Astrocyte (in vitro differentiated cells and primary cell): ENCODE data around the gene CERKL. TPM values are rescaled to one million over a fixed set of nuclear protein-coding genes. Genes with fewer than 3 reads are reported as not detected.

Experiments
- DNase-seq: peaks from one replicate; pipeline ENCODE4 v3.0.0-alpha.2; 2010; ENCODE audit warnings: low read depth
- FAIRE-seq: peaks from 2 replicates; lab custom pipeline; 2011; peaks lifted over from hg19 to GRCh38; lab: Jason Lieb, UNC
- H2AFZ ChIP-seq: 2 replicates; pipeline ENCODE4 v1.6.0; 2012; ENCODE audit warnings: low read depth, low read length, inconsistent platforms
- H3K27ac ChIP-seq: 2 replicates; pipeline ENCODE4 v1.5.1; 2011; ENCODE audit warnings: low read depth, low read length, inconsistent platforms
- H3K27me3 ChIP-seq: 2 replicates; pipeline ENCODE4 v1.6.0; 2011; ENCODE audit warnings: low read length, inconsistent platforms; ENCODE audit not compliant: insufficient read depth
- H3K36me3 ChIP-seq: 2 replicates; pipeline ENCODE4 v1.5.1; 2011; ENCODE audit warnings: low read length, inconsistent platforms; ENCODE audit not compliant: insufficient read depth
- H3K4me1 ChIP-seq: 2 replicates; pipeline ENCODE4 v1.5.1; 2011; ENCODE audit warnings: low read length, inconsistent platforms; ENCODE audit not compliant: insufficient read depth
- H3K4me2 ChIP-seq: 2 replicates; pipeline ENCODE4 v1.6.0; 2012; ENCODE audit warnings: low read length, inconsistent platforms
- H3K4me3 ChIP-seq: 2 replicates; pipeline ENCODE4 v1.5.1; 2011; ENCODE audit warnings: low read depth, mild to moderate bottlenecking, low read length, inconsistent platforms; ENCODE audit not compliant: insufficient read depth
- H3K79me2 ChIP-seq: 2 replicates; pipeline ENCODE4 v1.6.0; 2012; ENCODE audit warnings: mild to moderate bottlenecking, low read length, inconsistent platforms; ENCODE audit not compliant: insufficient read depth
- H3K9ac ChIP-seq: 2 replicates; pipeline ENCODE4 v1.6.0; 2012; ENCODE audit warnings: mild to moderate bottlenecking, low read length, inconsistent platforms
- H3K9me3 ChIP-seq: 2 replicates; pipeline ENCODE4 v1.5.1; 2012; ENCODE audit warnings: low read depth, mild to moderate bottlenecking, low read length, inconsistent platforms; ENCODE audit not compliant: insufficient read depth
- H4K20me1 ChIP-seq: 2 replicates; pipeline ENCODE4 v1.6.0; 2012; ENCODE audit warnings: low read length, inconsistent platforms; ENCODE audit not compliant: insufficient read depth
- H3K27ac Mint-ChIP-seq: one replicate; pipeline ENCODE4 v1.8.0; 2021; ENCODE audit warnings: mild to moderate bottlenecking, mixed read lengths; ENCODE audit not compliant: unreplicated experiment
- H3K27me3 Mint-ChIP-seq: one replicate; pipeline ENCODE4 v1.8.0; 2021; ENCODE audit warnings: low read depth, mixed read lengths; ENCODE audit not compliant: unreplicated experiment
- H3K36me3 Mint-ChIP-seq: one replicate; pipeline ENCODE4 v1.8.0; 2021; ENCODE audit warnings: low read depth, mixed read lengths; ENCODE audit not compliant: unreplicated experiment
- H3K4me1 Mint-ChIP-seq: one replicate; pipeline ENCODE4 v1.8.0; 2021; ENCODE audit warnings: low read depth, mixed read lengths; ENCODE audit not compliant: unreplicated experiment
- H3K4me3 Mint-ChIP-seq: one replicate; pipeline ENCODE4 v1.8.0; 2021; ENCODE audit warnings: mild to moderate bottlenecking, moderate library complexity, mixed read lengths; ENCODE audit not compliant: unreplicated experiment
- H3K9me3 Mint-ChIP-seq: one replicate; pipeline ENCODE4 v1.8.0; 2021; ENCODE audit warnings: mild to moderate bottlenecking, mixed read lengths; ENCODE audit not compliant: unreplicated experiment
- EZH2 ChIP-seq: IDR thresholded peaks from 2 replicates; pipeline ENCODE4 v1.6.1; 2012; ENCODE audit warnings: mild to moderate bottlenecking, low read length, inconsistent platforms; ENCODE audit not compliant: insufficient read depth
- total RNA-seq: library from RNA; stranded (reverse); gene quantifications from 2 replicates; pipeline ENCODE4 v1.2.1, GENCODE V29; 2021
- TF ChIP-seq, protein P1 (sequence below): IDR thresholded peaks from 2 replicates; pipeline ENCODE4 v1.5.1; 2011; ENCODE audit warnings: low read depth, mild to moderate bottlenecking, inconsistent platforms, low read length, moderate library complexity; ENCODE audit not compliant: insufficient read depth

CERKL gene
- total RNA-seq, 1 donor from 2014 or later = 0.16 TPM

DNA sequence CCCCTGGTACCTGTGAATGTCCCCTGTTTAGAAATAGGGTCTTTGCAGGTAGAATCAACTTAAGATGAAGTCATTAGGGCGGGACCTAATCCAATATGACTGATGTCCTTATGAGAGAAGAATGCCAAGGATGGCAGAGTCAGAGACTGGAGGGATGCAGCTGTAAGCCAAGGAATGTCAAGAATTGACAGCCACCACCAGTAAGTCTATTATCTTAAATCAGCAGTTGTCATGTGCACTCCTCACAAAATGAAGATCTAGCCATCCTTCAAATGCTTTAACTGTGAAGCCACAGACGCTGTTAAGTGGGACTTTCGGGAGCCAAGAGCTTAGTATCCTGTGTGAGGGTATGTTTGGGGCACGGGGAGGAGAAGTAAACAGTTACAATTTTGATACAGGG is 116.5 kb downstream of the CERKL start:
- Mint-ChIP-seq H3K4me3 (no peak overlapping the region), H3K27ac (peak overlapping the region; percentile 13), H3K9me3 (no peaks in the 10 kb centered on the region), H3K36me3 (peaks cover 4% of the 10 kb centered on the region), H3K27me3 (no peaks in the 10 kb centered on the region), H3K4me1 (peaks cover 7% of the 10 kb centered on the region)
- Histone ChIP-seq H3K9me3 (no peaks in the 10 kb centered on the region), H3K27ac (no peak overlapping the region), H4K20me1 (no peaks in the 10 kb centered on the region), H3K9ac (no peak overlapping the region), H2AFZ (no peak overlapping the region), H3K4me2 (no peak overlapping the region), H3K27me3 (no peaks in the 10 kb centered on the region), H3K4me1 (no peaks in the 10 kb centered on the region), H3K79me2 (no peaks in the 10 kb centered on the region), H3K4me3 (no peak overlapping the region), H3K36me3 (peaks cover 10% of the 10 kb centered on the region)
- FAIRE-seq (no peak), DNase-seq (no peak)
- TF ChIP-seq, protein P1, sequence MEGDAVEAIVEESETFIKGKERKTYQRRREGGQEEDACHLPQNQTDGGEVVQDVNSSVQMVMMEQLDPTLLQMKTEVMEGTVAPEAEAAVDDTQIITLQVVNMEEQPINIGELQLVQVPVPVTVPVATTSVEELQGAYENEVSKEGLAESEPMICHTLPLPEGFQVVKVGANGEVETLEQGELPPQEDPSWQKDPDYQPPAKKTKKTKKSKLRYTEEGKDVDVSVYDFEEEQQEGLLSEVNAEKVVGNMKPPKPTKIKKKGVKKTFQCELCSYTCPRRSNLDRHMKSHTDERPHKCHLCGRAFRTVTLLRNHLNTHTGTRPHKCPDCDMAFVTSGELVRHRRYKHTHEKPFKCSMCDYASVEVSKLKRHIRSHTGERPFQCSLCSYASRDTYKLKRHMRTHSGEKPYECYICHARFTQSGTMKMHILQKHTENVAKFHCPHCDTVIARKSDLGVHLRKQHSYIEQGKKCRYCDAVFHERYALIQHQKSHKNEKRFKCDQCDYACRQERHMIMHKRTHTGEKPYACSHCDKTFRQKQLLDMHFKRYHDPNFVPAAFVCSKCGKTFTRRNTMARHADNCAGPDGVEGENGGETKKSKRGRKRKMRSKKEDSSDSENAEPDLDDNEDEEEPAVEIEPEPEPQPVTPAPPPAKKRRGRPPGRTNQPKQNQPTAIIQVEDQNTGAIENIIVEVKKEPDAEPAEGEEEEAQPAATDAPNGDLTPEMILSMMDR = no peak
- no peak for TF ChIP-seq EZH2

DNA sequence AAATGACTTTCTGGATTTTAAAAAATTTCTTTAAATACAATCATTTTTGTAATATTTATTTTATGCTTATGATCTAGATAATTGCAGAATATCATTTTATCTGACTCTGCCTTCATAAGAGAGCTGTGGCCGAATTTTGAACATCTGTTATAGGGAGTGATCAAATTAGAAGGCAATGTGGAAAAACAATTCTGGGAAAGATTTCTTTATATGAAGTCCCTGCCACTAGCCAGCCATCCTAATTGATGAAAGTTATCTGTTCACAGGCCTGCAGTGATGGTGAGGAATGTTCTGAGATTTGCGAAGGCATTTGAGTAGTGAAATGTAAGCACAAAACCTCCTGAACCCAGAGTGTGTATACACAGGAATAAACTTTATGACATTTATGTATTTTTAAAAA is 120.2 kb downstream of the CERKL start:
- H3K9me3 ChIP-seq = no peaks in the 10 kb centered on the region
- H3K27me3 ChIP-seq = no peaks in the 10 kb centered on the region
- no peak overlapping the region for H3K9ac ChIP-seq
- H3K4me3 Mint-ChIP-seq = no peak overlapping the region
- no peaks in the 10 kb centered on the region for H3K27me3 Mint-ChIP-seq
- H2AFZ ChIP-seq = no peak overlapping the region
- H3K4me1 Mint-ChIP-seq = peaks cover 7% of the 10 kb centered on the region
- no peaks in the 10 kb centered on the region for H3K9me3 Mint-ChIP-seq
- H3K4me1 ChIP-seq = no peaks in the 10 kb centered on the region
- H3K36me3 ChIP-seq = peaks cover 12% of the 10 kb centered on the region
- H3K36me3 Mint-ChIP-seq = peaks cover 4% of the 10 kb centered on the region
- no peak for DNase-seq
- H3K27ac ChIP-seq = no peak overlapping the region
- no peaks in the 10 kb centered on the region for H3K79me2 ChIP-seq
- FAIRE-seq = no peak
- no peaks in the 10 kb centered on the region for H4K20me1 ChIP-seq
- no peak overlapping the region for H3K27ac Mint-ChIP-seq
- no peak for TF ChIP-seq EZH2
- TF ChIP-seq, protein P1 = no peak
- H3K4me3 ChIP-seq = no peak overlapping the region
- no peak overlapping the region for H3K4me2 ChIP-seq

DNA sequence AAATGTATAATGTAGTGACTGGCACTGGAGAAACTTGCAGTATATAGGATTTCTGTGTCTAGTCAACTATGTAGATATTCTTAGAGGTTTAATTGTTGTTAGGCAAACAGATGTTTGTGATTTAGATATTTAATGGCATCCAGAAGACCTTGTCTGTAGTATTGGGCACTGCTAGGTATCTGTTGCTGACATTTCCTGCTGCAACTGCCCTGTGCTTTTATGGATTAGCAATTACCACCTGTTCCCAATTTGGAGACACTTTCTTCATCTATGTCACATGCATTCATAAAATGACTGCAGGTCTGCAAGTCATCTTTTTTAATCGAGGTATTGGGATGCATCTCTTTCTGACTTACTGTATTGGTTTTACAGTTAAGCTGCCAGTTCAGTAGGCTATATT is 128.5 kb downstream of the CERKL start:
- Histone ChIP-seq H3K9me3 (no peaks in the 10 kb centered on the region), H3K36me3 (peaks cover 10% of the 10 kb centered on the region), H4K20me1 (no peaks in the 10 kb centered on the region), H3K27me3 (no peaks in the 10 kb centered on the region), H2AFZ (no peak overlapping the region), H3K4me1 (no peaks in the 10 kb centered on the region), H3K9ac (no peak overlapping the region), H3K79me2 (no peaks in the 10 kb centered on the region), H3K4me2 (no peak overlapping the region), H3K4me3 (no peak overlapping the region), H3K27ac (no peak overlapping the region)
- Mint-ChIP-seq H3K4me1 (no peaks in the 10 kb centered on the region), H3K36me3 (no peaks in the 10 kb centered on the region), H3K4me3 (no peak overlapping the region), H3K27me3 (no peaks in the 10 kb centered on the region), H3K9me3 (no peaks in the 10 kb centered on the region), H3K27ac (no peak overlapping the region)
- FAIRE-seq (no peak), DNase-seq (no peak)
- TF ChIP-seq, protein P1 = no peak
- TF ChIP-seq EZH2 = no peak
